Endothelial cell of umbilical vein (primary cell): ENCODE measurements around the gene SYT10. TPM values are rescaled to one million over a fixed set of nuclear protein-coding genes. Genes with fewer than 3 reads are reported as not detected.

Source experiments
- BruUV-seq: library from RNA; stranded (reverse); fragments of 400-500 nt; replicated peaks from 2 replicates; lab custom pipeline; 2021; lab: Mats Ljungman, UMichigan
- CTCF ChIA-PET: fragments of 300-600, 350-600 bp; sonication (Branson Sonifier 250); formaldehyde crosslinking; loops from one replicate; lab custom pipeline; 2021; ENCODE audit warnings: antibody characterized with exemption, inconsistent platforms; lab: Charles Lee
- POLR2A ChIA-PET: fragments of 300-600, 350-600 bp; sonication (Branson Sonifier 250); formaldehyde crosslinking; loops from one replicate; lab custom pipeline; 2021; ENCODE audit warnings: antibody characterized with exemption, inconsistent platforms; lab: Charles Lee
- DNase-seq: peaks from one replicate; pipeline ENCODE4 v3.0.0-alpha.2; 2011; ENCODE audit warnings: low read depth, low spot score
- FAIRE-seq: peaks from 2 replicates; lab custom pipeline; 2011; peaks lifted over from hg19 to GRCh38; lab: Jason Lieb, UNC
- H2AFZ ChIP-seq: 2 replicates; pipeline ENCODE4 v1.6.0; 2012; ENCODE audit warnings: low read depth, low read length, control low read depth, inconsistent platforms
- H3K27ac ChIP-seq: 2 replicates; pipeline ENCODE4 v1.5.1; 2011; ENCODE audit warnings: low read depth, mild to moderate bottlenecking, control low read depth, low read length, moderate library complexity; ENCODE audit not compliant: insufficient read depth
- H3K27me3 ChIP-seq, 2 experiments: 2 replicates each; pipeline versions ENCODE4 v1.6.0 to v1.6.1; 2011; ENCODE audit warnings: low read length in 2 of 2, mixed read lengths in 1 of 2; ENCODE audit not compliant: control insufficient read depth in 2 of 2, insufficient read depth in 2 of 2
- H3K36me3 ChIP-seq, 2 experiments: 2 replicates in 1 of 2; 3 replicates in 1 of 2; pipeline ENCODE4 v1.5.1; 2011; ENCODE audit warnings: low read length in 2 of 2, mild to moderate bottlenecking in 1 of 2, moderate library complexity in 1 of 2; ENCODE audit not compliant: control insufficient read depth in 2 of 2, insufficient read depth in 2 of 2; ENCODE audit errors: extremely low read depth in 1 of 2
- H3K4me1 ChIP-seq: 3 replicates; pipeline ENCODE4 v1.5.1; 2011; ENCODE audit warnings: mild to moderate bottlenecking, low read length; ENCODE audit not compliant: control insufficient read depth, insufficient read depth; ENCODE audit errors: extremely low read depth
- H3K4me2 ChIP-seq: 2 replicates; pipeline ENCODE4 v1.6.1; 2011; ENCODE audit warnings: low read length, control low read depth, mixed read lengths; ENCODE audit not compliant: insufficient read depth
- H3K4me3 ChIP-seq, 3 experiments: fragments of 200-600 bp in 1 of 3; sonication (generic), shearing (Covaris generic) in 1 of 3; replicated peaks in 1 of 3; 2 replicates each; pipeline ENCODE4 v1.5.1; 2011 to 2016; ENCODE audit warnings: control low read depth in 3 of 3, low read length in 3 of 3, mild to moderate bottlenecking in 2 of 3, inconsistent platforms in 1 of 3, low read depth in 1 of 3, moderate library complexity in 1 of 3; ENCODE audit not compliant: insufficient read depth in 1 of 3
- H3K79me2 ChIP-seq: 2 replicates; pipeline ENCODE4 v1.6.0; 2012; ENCODE audit warnings: low read length, inconsistent platforms; ENCODE audit not compliant: control insufficient read depth, insufficient read depth
- H3K9ac ChIP-seq: replicated peaks from 2 replicates; pipeline ENCODE3; 2011; ENCODE audit warnings: low read length, control low read depth; ENCODE audit not compliant: insufficient read depth; ENCODE audit errors: extremely low read depth
- H3K9me1 ChIP-seq: replicated peaks from 3 replicates; pipeline ENCODE4 v1.6.0; 2011; ENCODE audit warnings: mild to moderate bottlenecking, low read length; ENCODE audit not compliant: control insufficient read depth, insufficient read depth; ENCODE audit errors: extremely low read depth
- H3K9me3 ChIP-seq: replicated peaks from 2 replicates; pipeline ENCODE4 v1.5.1; 2012; ENCODE audit warnings: low read length, inconsistent platforms; ENCODE audit not compliant: control insufficient read depth, insufficient read depth
- H4K20me1 ChIP-seq: replicated peaks from 2 replicates; pipeline ENCODE3; 2011; ENCODE audit warnings: mild to moderate bottlenecking, low read length; ENCODE audit not compliant: control insufficient read depth, insufficient read depth; ENCODE audit errors: extremely low read depth
- CTCF ChIP-seq, 2 donors: IDR thresholded peaks; 1 replicate in 1 of 2; 2 replicates in 1 of 2; pipeline ENCODE4 v1.5.1; 2011; ENCODE audit warnings: low read length in 2 of 2, mild to moderate bottlenecking in 2 of 2, moderate library complexity in 2 of 2, control low read depth in 1 of 2, inconsistent platforms in 1 of 2, low read depth in 1 of 2; ENCODE audit not compliant: insufficient read depth in 1 of 2; ENCODE audit errors: extremely low read depth in 1 of 2
- EZH2 ChIP-seq: IDR thresholded peaks from 2 replicates; pipeline ENCODE4 v1.6.1; 2012; ENCODE audit warnings: borderline replicate concordance, low read depth, mild to moderate bottlenecking, moderate library complexity, low read length, inconsistent platforms; ENCODE audit not compliant: severe bottlenecking
- FOS ChIP-seq: IDR thresholded peaks from 2 replicates; pipeline ENCODE4 v1.6.1; 2011; ENCODE audit warnings: mild to moderate bottlenecking, low read length, moderate library complexity, borderline replicate concordance; ENCODE audit not compliant: insufficient read depth
- GATA2 ChIP-seq: IDR thresholded peaks from 2 replicates; pipeline ENCODE4 v1.7.0; 2011; ENCODE audit warnings: low read depth, mild to moderate bottlenecking, moderate library complexity, mixed read lengths, low read length; ENCODE audit not compliant: insufficient read length, insufficient read depth
- JUN ChIP-seq: IDR thresholded peaks from 2 replicates; pipeline ENCODE4 v1.6.1; 2011; ENCODE audit warnings: borderline replicate concordance, low read depth; ENCODE audit not compliant: insufficient read length, insufficient read depth
- MAX ChIP-seq: IDR thresholded peaks from 2 replicates; pipeline ENCODE4 v1.6.1; 2011; ENCODE audit not compliant: insufficient read depth, insufficient read length
- MYC ChIP-seq: IDR thresholded peaks from one replicate; pipeline ENCODE4 v1.6.1; 2011; ENCODE audit warnings: mild to moderate bottlenecking, low read depth, low read length
- POLR2A ChIP-seq: IDR thresholded peaks from 2 replicates; pipeline ENCODE4 v1.6.1; 2012; ENCODE audit warnings: low read depth, mild to moderate bottlenecking, control low read depth, low read length
- POLR2AphosphoS5 ChIP-seq: IDR thresholded peaks from 2 replicates; pipeline ENCODE4 v1.6.1; 2012; ENCODE audit warnings: low read depth, mild to moderate bottlenecking, control low read depth, low read length, moderate library complexity; ENCODE audit not compliant: insufficient read depth
- dilution Hi-C: fragments of 300-500 bp; cut with MboI; formaldehyde crosslinking; loops from one replicate; pipeline ENCODE4 v1.15.0; 2019; ENCODE audit warnings: low sequenced_read_pairs; ENCODE audit not compliant: extremely low pct_ligation_motif_present
- intact Hi-C: fragments of 100-400 bp; cut with micrococcal nuclease; formaldehyde crosslinking; loops from one replicate; pipeline ENCODE4 v1.10.0; 2022
- polyA plus RNA-seq, 4 experiments: library from polyadenylated mRNA; depleted of rRNA in 3 of 4; stranded (reverse) in 3 of 4; unstranded in 1 of 4; fragments of >200 nt; gene quantifications; 2 replicates each; pipeline versions ENCODE4 v1.2.1 to v1.2.3, GENCODE V29; 2011 to 2012; ENCODE audit warnings: missing spikeins in 1 of 4
- total RNA-seq: library from RNA; stranded (reverse); gene quantifications from 2 replicates; pipeline ENCODE4 v1.2.3, GENCODE V29; 2021

SYT10 gene
- total and polyA plus RNA-seq, 2 donors (not counting 3 experiments of a cell fraction or from before 2014, with no cell fraction given) = not detected

- Histone ChIP-seq H3K36me3 (no peaks in the 10 kb centered on the region), H3K4me3 (no peak overlapping the region), H3K27me3 (peaks cover 12 to 26% of the 10 kb centered on the region in 2 experiments), H3K79me2 (no peaks in the 10 kb centered on the region), H3K9ac (no peak overlapping the region), H3K9me1 (no peaks in the 10 kb centered on the region), H3K27ac (no peak overlapping the region), H3K9me3 (no peaks in the 10 kb centered on the region), H3K4me2 (no peak overlapping the region), H4K20me1 (no peaks in the 10 kb centered on the region), H2AFZ (no peak overlapping the region), H3K4me1 (no peaks in the 10 kb centered on the region)
- DNase-seq (no peak), FAIRE-seq (no peak)
- ChIA-PET POLR2A (no interaction called here), CTCF (no interaction called here)
- TF ChIP-seq POLR2AphosphoS5 = no peak
- no peak for TF ChIP-seq JUN
- no peak for TF ChIP-seq GATA2
- TF ChIP-seq MAX = no peak
- TF ChIP-seq POLR2A = no peak
- no peak for TF ChIP-seq MYC
- no peak for TF ChIP-seq EZH2
- TF ChIP-seq CTCF (IDR thresholded peaks at IDR 0.05; ENCODE audit: extremely low read depth in 1 of 2, insufficient read depth in 1 of 2, low read depth in 1 of 2, low read length in 2 of 2) = no peak
- no peak for TF ChIP-seq FOS
- intact Hi-C loops (loop anchor here (5.0 kb wide), 1 partner anchor 681 kb away; the partner anchor contains the start of gene YARS2), dilution Hi-C loops (no loop called here)
- no TSS peak for BruUV-seq
Observed at GRCh38 chr12:33438025-33438772, 1.4 kb downstream of the SYT10 start.
